HepG2 (cell line): ENCODE measurements around the gene TREH. TPM values are rescaled to one million over a fixed set of nuclear protein-coding genes. Genes with fewer than 3 reads are reported as not detected.

ENCODE experiments used
- AGO2 ChIP-seq: fragments of 200-400 bp; formaldehyde crosslinking; optimal IDR thresholded peaks from 2 replicates; pipeline ENCODE3; 2017; ENCODE audit warnings: mild to moderate bottlenecking, low read depth, low read length, moderate library complexity
- ARID4A ChIP-seq: sonication (generic); formaldehyde crosslinking; IDR thresholded peaks from 2 replicates; pipeline ENCODE4 v1.5.0; 2020; ENCODE audit warnings: mild to moderate bottlenecking, missing genetic modification reagents, borderline replicate concordance
- ATF3 ChIP-seq: sonication (generic); formaldehyde crosslinking; IDR thresholded peaks from 2 replicates; pipeline ENCODE4 v1.4.0; 2020; ENCODE audit warnings: missing genetic modification reagents
- GTF2F1 ChIP-seq: fragments of 150-350 bp; IDR thresholded peaks from 2 replicates; pipeline ENCODE4 v1.6.1; 2014; ENCODE audit warnings: low read length
- JUN ChIP-seq: sonication (generic); formaldehyde crosslinking; IDR thresholded peaks from 2 replicates; pipeline ENCODE4 v1.4.0; 2020; ENCODE audit warnings: mild to moderate bottlenecking, missing genetic modification reagents
- PATZ1 ChIP-seq: sonication (generic); formaldehyde crosslinking; IDR thresholded peaks from 2 replicates; pipeline ENCODE4 v1.4.0; 2020; ENCODE audit warnings: missing genetic modification reagents
- PHF8 ChIP-seq: sonication (generic); formaldehyde crosslinking; IDR thresholded peaks from 2 replicates; pipeline ENCODE4 v1.5.0; 2020; ENCODE audit warnings: missing genetic modification reagents
- ZFP90 ChIP-seq: sonication (generic); formaldehyde crosslinking; IDR thresholded peaks from 2 replicates; pipeline ENCODE4 v1.8.0; 2022; ENCODE audit warnings: missing genetic modification reagents, mild to moderate bottlenecking, inconsistent platforms, borderline replicate concordance
- polyA plus RNA-seq, 8 experiments: library from polyadenylated mRNA; depleted of rRNA in 3 of 8; stranded (reverse) in 7 of 8; unstranded in 1 of 8; fragments of >200 nt; fragmentation: Illumina TruSeq in 4 of 8; extraction: Trizol in 4 of 8; gene quantifications; 2 replicates each; pipeline versions ENCODE4 v1.2.1 to v1.2.3, GENCODE V29; 2011 to 2016; ENCODE audit warnings: low read depth in 4 of 8, missing spikeins in 1 of 8, mixed read lengths in 1 of 8; ENCODE audit not compliant: insufficient read depth in 1 of 8
- total RNA-seq, 5 experiments: library from RNA; depleted of rRNA; stranded (reverse); fragments of >200 nt; fragmentation: Illumina TruSeq; extraction: Trizol; gene quantifications; 2 replicates each; pipeline ENCODE4 v1.2.3, GENCODE V29; 2016; ENCODE audit warnings: low read depth in 1 of 5

The TREH gene
- total and polyA plus RNA-seq, 2 of the 13 experiments (the other 11 are each of a cell fraction or from before 2014, with no cell fraction given) = 0.53 to 0.86 TPM

GRCh38 chr11:118634431-118635236 lies 44.8 kb downstream of the TREH start (continued):
- TF ChIP-seq ARID4A (CRISPR knock-in tag) (peak; percentile 29; the same call in 1 of the 2 replicates), ATF3 (no peak), PHF8 (CRISPR knock-in tag) (0 out of 2 replicates have a peak, but pooled peaks have one; percentile 21), ZFP90 (CRISPR knock-in tag) (no peak), AGO2 (peak; percentile 73), GTF2F1 (no peak), JUN (no peak), PATZ1 (CRISPR knock-in tag) (peak; percentile 49)
